Endometrium (tissue), 2 donors: ENCODE results near the gene OR10R2.
"Not testable (repeated sequence)": the region's sequence is repeated elsewhere in the genome, so short reads cannot be mapped to it uniquely, and the experiment has no call there.

Source experiments
- FAIRE-seq: peaks from 2 replicates; lab custom pipeline; 2012; peaks lifted over from hg19 to GRCh38; lab: Jason Lieb, UNC
- donor health status: control.
- donor health status: control.

Gene OR10R2, protein sequence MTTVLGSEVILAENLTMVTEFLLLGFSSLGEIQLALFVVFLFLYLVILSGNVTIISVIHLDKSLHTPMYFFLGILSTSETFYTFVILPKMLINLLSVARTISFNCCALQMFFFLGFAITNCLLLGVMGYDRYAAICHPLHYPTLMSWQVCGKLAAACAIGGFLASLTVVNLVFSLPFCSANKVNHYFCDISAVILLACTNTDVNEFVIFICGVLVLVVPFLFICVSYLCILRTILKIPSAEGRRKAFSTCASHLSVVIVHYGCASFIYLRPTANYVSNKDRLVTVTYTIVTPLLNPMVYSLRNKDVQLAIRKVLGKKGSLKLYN

DNA sequence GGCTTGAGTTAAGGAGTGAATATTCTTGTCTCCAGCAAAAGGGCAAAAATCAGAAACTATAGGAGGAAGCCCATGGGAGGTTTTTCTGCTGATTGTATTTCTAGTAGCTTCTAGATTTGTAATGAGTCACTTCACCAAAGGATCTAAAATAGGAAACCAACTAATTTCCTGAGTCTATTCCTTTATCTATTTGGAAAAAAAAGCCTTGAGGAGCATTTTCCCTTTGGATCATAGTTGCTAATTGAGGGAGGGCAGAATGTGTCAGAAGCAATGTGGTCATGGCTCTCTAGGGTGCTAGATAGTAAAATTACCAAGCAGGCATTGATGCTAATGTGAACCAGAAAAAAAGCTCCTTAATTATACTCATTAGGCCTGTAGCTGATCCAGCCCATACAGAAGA, at the start of gene OR10R2:
Gene OR10R2, plus strand, starts transcription at position 301 of the 400 bp plus-strand sequence. CDS start 106 bp downstream, outside the sequence.
- FAIRE-seq = no peak

DNA sequence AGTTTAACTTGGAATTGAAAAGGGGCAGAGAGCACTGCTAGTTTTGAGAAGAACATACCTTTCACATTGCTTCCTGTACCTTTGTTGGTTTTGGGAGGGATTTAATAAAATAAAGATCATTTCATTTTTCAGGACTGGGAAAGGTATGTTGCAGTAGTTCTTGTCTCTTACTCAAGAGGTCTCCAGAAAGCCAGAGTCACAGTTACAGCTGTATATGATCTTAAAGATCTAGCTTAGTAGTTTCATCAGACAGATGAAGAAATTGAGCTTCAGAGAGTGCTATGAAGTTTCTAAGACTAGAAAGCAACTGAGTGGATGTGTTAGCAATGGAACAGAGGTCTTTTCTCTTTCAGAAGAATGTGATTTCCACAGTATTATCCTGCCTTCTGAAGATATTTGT, 47.0 kb upstream of the OR10R2 start:
- FAIRE-seq = no peak

DNA sequence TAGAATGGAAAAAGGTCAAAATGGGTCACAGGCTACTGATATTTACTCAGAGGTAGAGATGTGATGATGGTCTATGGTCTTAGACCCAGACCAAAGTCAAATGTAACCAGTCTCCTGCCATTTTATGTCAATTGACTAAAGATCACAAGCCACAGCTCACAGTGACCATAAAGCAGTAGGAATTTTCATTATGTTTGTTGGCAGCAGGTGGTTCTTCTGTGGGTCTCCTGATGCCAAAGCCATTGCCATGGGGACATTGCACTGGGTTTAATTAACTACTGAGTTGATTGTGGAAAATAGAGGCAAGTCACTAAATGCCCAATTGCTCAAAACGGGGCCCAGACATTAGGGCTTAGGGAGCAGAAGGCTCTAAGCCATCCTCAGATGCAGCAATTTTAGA, 45.9 kb upstream of the OR10R2 start, which contains the start of gene OR10K2:
Gene OR10K2, minus strand, starts transcription at position 101 of the 400 bp plus-strand sequence. CDS start 5,371 bp downstream, outside the sequence.
- no peak for FAIRE-seq

DNA sequence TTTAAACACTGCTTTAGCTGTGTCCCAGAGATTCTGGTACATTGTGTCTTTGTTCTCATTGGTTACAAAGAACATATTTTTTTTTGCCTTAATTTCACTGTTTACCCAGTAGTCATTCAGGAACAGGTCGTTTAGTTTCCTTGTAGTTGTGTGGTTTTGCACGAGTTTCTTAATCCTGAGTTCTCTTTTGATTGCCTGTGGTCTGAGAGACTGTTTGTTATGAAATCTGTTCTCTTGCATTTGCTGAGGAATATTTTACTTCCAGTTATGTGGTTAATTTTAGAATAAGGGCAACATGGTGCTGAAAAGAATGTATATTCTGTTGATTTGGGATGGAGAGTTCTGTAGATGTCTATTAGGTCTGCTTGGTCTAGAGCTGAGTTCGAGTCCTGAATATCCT, 41.9 kb upstream of the OR10R2 start:
- not testable (repeated sequence) for FAIRE-seq

DNA sequence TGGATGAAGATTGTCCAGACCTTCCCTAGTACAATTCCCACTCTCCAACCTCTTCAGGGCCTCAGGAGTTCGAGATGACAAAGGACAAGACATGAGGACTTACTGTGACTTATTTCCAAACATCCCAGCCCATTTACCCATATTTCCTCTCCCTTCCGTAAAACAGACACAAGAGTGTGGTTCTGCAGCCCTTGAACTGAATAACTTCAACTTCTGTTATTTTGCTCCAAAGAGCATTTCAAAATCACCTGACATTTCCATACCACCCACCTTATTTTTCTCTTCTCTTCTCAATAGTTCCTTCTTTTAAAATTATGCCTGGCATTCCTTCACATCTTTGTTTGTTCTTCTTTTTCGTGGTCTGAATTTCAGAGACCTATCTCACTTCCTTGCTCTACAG, 37.3 kb upstream of the OR10R2 start:
- no peak for FAIRE-seq

DNA sequence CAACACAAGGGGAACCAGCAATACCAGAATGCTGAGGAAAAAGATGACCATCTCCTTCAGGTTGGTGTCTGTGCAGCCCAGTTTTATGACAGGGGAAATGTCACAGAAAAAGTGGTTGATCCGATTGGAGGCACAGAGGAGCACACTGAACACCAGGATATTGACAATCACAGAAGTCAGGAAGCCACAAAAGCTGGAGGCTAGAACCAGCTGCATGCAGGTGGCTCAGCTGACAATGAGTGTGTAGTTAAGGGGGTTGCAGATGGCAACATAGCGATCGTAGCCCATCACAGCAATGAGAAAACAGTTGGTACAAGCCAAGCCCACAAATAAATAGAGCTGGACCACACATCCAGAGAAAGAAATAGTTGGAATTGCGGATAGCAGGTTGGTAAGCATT, 26.6 kb upstream of the OR10R2 start:
- no peak for FAIRE-seq

DNA sequence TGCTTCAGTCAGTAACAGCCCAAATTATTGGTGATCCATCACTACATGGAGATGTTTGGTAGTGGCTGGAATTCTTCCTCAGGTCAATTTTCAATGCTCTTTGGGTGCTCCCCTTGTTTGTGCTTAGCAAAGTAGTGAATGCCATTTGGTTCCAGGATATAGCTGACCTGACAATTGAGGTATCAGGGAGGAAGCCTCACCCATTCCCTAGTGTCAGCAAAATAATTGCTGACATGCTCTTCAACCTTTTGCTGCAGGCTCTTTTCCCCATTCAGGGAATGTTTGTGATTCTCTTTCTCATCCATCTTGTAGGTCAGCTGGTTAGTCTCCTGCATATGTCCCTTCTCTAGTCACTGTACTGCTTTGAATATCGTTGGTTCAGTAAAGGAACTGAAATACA, 17.5 kb upstream of the OR10R2 start:
- FAIRE-seq = no peak

DNA sequence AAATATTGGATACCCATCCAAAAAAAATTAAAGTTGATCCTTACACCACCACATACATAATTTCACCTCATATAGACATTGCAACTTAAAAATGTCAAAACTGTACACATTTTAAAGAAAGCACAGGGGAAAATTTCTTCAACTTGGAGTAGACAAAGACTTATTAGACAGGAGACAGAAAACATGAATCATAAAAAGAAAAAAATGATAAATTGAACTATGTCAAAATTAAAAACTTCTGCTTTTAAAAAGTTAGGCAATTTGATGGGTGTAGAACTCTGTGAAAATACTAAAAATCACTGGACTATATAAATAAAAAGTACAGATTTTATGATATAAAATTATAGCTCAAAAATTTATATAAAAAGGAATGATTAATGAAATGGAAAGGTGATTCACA, 14.8 kb upstream of the OR10R2 start:
- FAIRE-seq = no peak

DNA sequence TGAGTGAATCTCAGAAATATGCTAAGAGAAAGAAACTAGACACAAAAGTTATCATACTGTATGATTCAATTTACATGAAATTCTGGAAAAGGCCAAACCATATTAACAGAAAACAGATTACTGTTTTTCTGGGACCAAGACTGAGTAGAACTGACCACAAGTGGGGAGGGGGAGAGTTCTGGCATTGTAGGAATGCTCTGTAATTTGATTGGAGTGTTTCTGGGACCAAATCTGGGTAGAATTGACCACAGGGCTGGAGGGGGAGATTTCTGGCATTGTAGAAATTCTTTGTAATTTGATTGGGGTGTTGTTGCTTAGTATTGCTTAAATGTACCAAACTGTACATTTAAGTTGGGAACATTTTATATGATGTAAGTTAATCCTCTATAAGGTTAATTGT, 13.8 kb upstream of the OR10R2 start:
- FAIRE-seq = no peak

DNA sequence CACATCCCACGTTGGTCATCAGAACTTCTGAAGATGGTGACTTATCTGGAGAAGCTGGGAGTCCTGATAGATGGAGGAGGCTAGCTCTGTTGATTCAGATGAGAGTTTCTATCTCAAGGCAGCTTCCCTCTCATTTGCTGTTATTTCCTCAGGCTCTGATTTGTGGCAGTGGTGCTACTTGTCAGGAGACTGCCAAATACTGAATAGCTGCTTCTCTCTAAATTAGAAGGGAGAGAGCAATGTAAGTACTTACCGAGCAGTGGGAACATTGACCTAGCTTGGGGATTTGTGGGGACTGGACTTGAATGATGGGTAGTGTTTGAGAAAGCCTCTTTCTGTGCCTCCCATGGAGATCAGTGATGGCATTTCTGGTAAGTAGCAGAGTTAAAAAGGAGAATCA, 10.5 kb upstream of the OR10R2 start, which contains the start of gene OR10K1:
Gene OR10K1, plus strand, starts transcription at position 301 of the 400 bp plus-strand sequence. CDS start 3,728 bp downstream, outside the sequence.
- no peak for FAIRE-seq

DNA sequence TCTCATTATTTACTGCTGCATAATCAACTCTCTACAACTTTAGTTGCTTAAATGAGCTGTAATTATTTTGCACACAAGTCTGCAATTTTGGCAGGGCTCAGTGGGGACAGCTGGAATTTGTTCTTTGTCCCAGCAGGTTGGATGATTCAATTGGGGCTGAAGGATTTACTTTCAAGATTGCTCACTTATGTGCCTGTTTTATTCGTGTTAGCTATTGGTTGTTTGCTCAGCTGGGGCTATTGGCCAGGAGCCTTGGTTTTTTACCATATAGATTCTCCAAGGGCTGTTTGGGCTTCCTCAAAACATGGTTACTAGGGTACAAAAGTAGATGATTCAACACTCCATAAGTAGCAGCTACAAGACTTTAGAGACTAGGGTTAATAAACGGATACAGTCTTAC, 13.4 kb downstream of the OR10R2 start:
- FAIRE-seq = no peak

DNA sequence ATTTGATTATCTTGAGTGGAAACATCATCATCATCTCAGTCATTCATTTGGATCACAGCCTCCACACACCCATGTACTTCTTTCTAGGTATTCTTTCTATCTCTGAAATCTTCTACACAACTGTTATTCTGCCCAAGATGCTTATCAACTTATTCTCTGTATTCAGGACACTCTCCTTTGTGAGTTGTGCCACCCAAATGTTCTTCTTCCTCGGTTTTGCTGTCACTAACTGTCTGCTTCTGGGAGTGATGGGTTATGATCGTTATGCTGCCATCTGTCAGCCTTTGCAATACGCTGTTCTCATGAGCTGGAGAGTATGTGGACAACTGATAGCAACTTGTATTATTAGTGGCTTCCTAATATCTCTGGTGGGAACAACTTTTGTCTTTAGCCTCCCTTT, 19.3 kb downstream of the OR10R2 start:
- no peak for FAIRE-seq

DNA sequence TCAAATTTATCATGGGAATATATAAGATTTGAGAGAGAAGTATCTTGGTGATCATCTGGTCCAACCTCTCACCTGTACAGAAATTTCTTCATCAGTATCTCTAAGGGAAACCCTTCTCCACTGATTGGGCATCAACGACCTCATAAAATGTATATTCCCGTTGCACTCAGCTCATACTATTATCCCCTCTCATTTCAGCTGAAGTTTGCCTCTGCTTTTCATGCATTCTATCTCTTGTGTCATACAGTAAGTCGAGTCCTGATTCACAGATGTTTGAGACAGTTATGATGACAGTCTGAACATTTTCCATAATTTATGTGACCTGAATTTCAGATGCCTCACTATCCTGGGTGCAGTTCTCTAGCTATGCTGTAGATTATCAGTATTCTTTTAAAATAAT, 21.0 kb downstream of the OR10R2 start:
- FAIRE-seq = no peak

DNA sequence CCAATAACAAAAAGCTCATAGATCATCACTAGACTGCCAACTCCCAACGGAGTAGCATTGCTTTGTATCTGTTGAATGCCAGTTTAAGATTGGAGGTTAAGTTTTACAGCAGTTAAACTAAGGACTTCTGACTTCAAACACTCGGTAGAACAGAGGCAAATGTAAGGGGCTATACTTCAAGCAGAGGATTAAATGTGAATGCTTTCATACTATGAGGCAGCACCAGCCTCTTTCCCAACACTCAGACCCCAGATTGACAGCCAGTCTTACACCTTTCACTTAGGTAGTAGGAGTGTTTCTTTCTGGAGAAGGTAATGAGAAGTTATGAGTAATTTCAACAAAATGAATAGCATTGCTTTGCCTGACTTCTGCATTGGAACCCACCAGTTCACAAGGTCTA, 22.8 kb downstream of the OR10R2 start:
- FAIRE-seq = no peak

DNA sequence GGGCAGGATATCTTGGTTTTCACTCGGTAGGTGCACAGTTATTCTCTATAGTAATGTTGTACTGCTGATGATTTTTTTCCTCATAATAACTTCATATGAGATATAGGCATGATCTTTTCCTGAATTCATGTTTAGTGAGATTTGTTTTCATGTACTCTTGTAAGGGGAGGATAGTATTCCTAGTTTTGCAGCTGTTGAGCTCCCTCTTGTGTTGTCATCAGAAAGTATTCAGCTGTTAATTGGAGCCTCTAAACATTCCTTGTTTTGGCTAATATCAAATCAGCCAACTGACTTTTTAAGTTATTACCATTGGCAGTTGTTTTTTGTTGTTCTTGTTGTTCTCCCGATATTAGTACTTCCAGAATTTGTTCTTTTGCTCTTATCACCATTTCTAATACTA, 24.4 kb downstream of the OR10R2 start:
- no peak for FAIRE-seq

DNA sequence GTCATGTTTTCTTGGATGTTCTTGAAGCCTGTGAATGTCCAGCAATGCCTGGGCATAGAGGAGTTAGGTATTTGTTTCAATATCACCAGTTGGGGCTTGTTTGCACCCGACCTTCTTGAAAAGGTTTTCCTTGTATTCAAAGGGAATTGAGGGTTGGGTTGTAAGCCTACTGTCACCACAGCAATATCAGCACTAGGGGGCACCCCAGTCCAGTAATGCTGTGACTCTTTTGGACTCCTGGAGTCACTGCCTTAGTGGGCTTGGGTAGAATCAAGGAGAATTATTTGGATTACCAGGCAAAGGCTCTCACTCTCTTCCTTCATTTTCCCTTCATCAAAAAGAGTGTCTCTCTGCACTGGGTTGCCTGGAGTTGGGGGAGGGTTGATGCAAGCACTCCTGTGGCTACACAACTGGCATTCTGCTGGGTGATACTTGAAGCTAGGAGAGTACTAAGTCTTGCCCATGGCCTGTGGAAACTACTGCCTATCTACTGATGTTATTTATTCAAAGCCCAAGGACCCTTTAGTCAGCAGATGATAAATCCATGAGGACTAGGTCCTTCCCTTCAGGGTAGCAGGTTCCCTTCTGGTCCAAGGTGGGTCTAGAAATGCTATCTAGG, 34.5 kb downstream of the OR10R2 start:
- FAIRE-seq = no peak

DNA sequence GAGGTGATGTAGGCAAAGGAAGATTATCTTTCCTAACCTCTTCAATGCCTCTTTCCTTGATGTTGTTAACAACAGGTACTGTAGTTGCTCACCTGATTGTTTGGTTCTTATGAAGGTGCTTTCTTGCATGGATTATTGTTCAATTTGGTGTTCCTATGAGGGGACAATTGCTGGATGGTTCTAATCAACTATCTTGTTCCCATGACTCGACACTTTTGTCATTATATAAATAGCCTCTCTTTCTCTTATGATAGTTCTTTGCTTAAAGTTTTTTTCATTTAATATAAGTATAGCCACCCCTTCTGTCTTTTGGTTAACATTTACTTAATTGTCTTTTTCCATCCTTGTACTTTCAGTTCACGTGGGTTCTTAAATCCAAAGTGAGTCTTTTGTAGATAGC, 35.5 kb downstream of the OR10R2 start:
- no peak for FAIRE-seq

DNA sequence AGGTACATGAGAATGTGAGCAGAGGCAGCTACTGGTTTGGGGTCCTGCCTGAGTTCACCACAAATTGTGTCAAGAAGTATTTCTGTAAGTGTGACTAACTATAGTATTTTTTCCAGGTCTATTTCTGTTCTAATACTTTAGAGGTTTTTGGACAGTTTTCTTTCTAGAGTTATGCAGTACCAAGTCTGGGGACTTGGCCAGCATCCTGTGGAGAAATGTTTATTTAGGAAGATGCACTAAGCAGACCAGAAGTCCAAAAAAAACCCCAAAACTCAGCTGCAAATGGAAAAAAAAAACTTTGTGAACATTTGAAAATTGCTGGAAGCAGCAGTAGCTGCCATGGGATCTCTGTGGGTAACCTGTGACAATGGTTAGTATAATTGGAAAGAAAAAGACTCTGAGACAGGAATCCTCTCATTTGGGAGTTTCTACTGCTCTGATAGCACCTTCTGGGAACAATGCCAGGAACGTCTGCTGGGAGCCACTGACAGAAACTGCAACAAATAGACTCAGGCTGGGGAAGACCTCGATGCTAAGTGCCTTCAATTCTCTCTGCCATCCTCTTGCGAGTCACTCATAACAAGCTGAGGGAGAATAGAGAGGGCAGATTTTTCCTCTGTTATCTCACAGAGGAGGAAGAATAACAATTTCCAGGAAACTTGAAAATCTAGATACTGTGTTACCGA, 37.6 kb downstream of the OR10R2 start:
- no peak for FAIRE-seq

DNA sequence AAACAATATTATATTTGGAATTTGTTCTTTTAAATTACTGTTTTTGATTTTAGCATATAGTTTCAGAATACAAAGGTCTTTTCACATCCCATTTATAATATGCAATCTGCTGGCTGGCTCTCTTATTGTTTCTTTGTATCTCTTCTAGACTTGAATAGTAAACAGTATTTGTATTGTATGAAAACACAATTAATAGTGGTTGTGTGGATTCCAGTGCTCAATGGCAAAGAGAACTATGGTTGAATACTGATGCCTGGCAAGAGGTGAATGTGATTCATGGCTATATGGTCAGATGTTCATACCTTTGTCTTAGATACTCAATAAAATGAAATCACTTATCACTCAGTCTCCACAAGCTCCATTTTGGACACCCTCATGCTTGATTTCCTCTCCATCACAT, 44.9 kb downstream of the OR10R2 start:
- FAIRE-seq = no peak

DNA sequence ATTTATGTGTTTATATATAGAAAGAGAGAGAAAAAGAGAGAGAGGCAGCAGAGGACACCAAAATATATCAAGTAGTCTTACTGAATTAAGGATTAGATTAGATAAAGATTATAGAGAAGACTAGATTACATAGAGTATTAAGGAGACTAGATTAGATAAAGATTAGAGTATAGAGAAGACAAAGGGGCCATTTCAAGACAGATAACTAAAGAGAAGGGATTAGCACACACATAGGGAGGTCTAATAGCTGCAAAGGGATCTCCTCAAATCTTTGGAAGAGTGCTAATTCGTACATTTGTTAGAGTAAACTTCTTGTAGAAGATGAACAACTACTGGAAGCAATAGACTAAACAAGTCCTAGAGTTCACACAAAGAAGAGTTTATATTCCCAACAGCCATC, 48.0 kb downstream of the OR10R2 start:
- no peak for FAIRE-seq

DNA sequence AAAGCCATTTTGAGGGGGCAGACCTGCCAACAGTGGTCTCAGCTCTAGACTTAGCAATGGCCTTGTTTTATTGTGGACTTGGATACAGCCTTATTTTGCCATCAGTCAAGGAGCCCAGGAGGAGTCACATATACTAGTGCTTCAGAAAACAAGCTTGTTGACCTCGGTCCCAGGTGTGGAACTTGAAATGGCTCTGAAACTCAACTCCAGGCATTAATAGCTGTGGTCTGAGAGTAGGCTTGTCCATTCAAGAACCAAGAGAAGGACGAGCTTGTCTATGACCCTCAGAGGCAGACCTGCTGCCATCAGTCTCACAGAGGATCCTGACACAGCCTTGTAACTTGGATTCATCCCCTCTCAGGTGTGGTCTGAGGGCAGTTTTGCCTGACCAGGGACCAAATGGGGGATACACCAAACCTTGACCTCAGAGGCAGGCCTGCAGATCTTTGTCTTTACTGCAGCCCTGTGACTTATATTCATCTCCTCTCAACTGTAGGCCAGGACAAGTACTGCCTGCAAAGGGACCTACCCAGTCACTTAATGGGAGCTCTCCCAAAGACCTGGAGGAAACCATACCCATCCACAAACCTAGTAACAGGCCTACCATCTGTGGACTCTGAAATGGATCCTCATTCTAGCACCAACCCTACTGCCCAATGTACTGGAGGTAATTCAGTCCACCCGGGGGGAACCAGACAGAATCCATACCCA, 49.1 kb downstream of the OR10R2 start:
- FAIRE-seq = no peak

DNA sequence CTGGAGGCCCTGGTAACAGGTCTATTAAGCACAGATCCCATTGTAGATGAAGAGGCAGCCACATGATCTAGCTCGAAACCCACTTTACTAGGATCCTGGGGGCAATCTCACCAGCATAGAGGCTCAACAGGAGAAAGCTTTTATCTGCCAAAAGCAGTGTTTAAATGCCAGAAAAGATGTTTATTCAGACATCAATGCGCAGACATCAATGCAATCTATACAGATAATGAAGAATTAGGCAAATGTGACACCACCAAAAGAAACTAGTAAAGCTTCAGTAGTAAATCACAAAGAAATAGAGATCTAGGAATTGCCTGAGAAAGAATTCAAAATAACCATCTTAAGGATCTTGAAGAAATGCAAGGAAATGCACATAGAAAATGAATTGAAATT, 49.6 kb downstream of the OR10R2 start:
- no peak for FAIRE-seq
